GM12801 (cell line): ENCODE data around the gene CHADL.

Experiments used
- CTCF ChIP-seq: IDR thresholded peaks from one replicate; pipeline ENCODE4 v1.5.1; 2011; ENCODE audit warnings: control low read depth; ENCODE audit not compliant: insufficient read length; ENCODE audit errors: extremely low read depth

CHADL gene

GRCh38 chr22:41264408-41264941 lies 23.7 kb upstream of the CHADL start:
- TF ChIP-seq CTCF, result no peak

DNA sequence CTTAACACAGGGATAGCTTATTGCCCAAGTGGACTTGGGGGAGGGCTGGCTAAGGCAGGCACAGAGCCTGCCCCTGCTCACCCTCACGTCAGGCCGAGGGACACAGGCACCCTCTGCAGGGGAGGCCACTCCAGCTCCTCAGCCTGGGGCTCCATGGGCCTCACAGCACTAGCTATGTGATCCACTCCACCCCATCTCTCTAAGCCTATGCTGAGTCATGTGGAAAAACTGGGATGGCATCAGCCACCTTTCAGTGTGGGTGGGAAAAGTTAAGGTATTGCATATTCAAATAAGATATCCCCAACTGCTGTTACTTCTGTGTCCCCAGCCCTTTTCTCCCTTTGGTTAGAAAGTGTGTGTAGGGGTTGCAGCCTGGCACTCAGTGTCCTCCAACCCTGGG lies 23.0 kb upstream of the CHADL start:
- TF ChIP-seq CTCF, result no peak

DNA sequence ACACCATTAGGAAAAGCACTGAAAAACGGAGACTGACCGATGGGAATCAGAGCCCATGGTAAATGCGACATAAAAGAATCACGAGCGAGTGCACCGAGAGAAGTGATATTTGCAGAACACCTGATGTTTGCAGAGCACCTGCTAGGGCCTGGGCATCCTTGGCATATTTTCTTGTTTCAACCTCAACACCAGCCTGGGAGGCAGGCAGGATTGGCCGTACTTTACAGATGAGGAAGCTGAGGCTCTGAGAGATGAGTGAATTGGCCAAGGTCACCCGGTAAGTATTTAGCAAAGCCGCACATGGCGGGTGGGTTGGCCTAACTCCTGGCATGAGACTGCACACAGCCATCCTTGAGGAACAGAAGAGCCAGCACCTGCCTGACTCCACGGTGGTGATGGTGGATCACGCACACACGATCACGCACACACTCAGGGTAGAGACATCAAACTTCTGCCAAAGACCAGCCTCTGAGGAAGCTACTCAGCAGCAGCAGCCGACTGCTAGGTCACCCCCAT lies 21.6 kb upstream of the CHADL start:
- TF ChIP-seq CTCF, result no peak

GRCh38 chr22:41261541-41262249 lies 21.0 kb upstream of the CHADL start:
- TF ChIP-seq CTCF, result no peak

GRCh38 chr22:41260871-41261270 lies 20.1 kb upstream of the CHADL start:
- TF ChIP-seq CTCF, result no peak

GRCh38 chr22:41257696-41258095 lies 17.0 kb upstream of the CHADL start:
- TF ChIP-seq CTCF, result no peak

- TF ChIP-seq CTCF, result no peak
Observed at GRCh38 chr22:41256254-41257253, 15.8 kb upstream of the CHADL start.
